GM12878 (cell line): Measurements from ENCODE around the gene MATN4. TPM values are rescaled to one million over a fixed set of nuclear protein-coding genes. Genes with fewer than 3 reads are reported as not detected.

ENCODE experiments used
- ATAC-seq: fragments of 200-7000 bp; cut with Tn5 transposase; 3 replicates; pipeline ENCODE4 v1.9.1; 2020; ENCODE audit warnings: mild to moderate bottlenecking, moderate library complexity
- BruUV-seq: library from RNA; stranded (reverse); fragments of 400-500 nt; replicated peaks from 2 replicates; lab custom pipeline; 2021; lab: Mats Ljungman, UMichigan
- CTCF ChIA-PET: fragments of 300-600 bp; sonication (Branson Sonifier 250); formaldehyde crosslinking; extraction: SDS; loops from one replicate; lab custom pipeline; 2021; ENCODE audit warnings: inconsistent platforms; lab: Yijun Ruan, JAX
- POLR2A ChIA-PET: fragments of 350-600 bp; formaldehyde crosslinking; extraction: SDS; loops from one replicate; lab custom pipeline; 2021; ENCODE audit warnings: inconsistent platforms; lab: Charles Lee
- RAD21 ChIA-PET: fragments of 300-600 bp; sonication (Branson Sonifier 250); formaldehyde crosslinking; loops from one replicate; lab custom pipeline; 2023; ENCODE audit warnings: antibody characterized with exemption; ENCODE audit not compliant: unreplicated experiment; lab: Charles Lee
- SMC1A ChIA-PET: fragments of 300-600 bp; sonication (Branson Sonifier 250); formaldehyde crosslinking; loops from one replicate; lab custom pipeline; 2023; ENCODE audit not compliant: unreplicated experiment, uncharacterized antibody; lab: Charles Lee
- DNase-seq: peaks from one replicate; pipeline ENCODE4 v3.0.0-alpha.2; 2011; ENCODE audit warnings: low read depth, low spot score
- FAIRE-seq: peaks from 3 replicates; lab custom pipeline; 2011; peaks lifted over from hg19 to GRCh38; lab: Jason Lieb, UNC
- H2AFZ ChIP-seq: 2 replicates; pipeline ENCODE4 v1.6.0; 2011; ENCODE audit warnings: low read depth, low read length, control low read depth; ENCODE audit not compliant: control insufficient read depth
- H3K27ac ChIP-seq: 2 replicates; pipeline ENCODE4 v1.5.1; 2011; ENCODE audit warnings: control low read depth; ENCODE audit not compliant: control insufficient read depth, insufficient read depth
- H3K27me3 ChIP-seq, 2 experiments: replicated peaks in 1 of 2; 2 replicates each; pipeline versions ENCODE4 v1.6.0 to v1.6.1; 2011; ENCODE audit warnings: low read length in 1 of 2; ENCODE audit not compliant: control insufficient read depth in 2 of 2, insufficient read depth in 2 of 2
- H3K36me3 ChIP-seq, 2 experiments: 2 replicates each; pipeline ENCODE4 v1.5.1; 2011; ENCODE audit warnings: low read length in 1 of 2; ENCODE audit not compliant: control insufficient read depth in 2 of 2, insufficient read depth in 2 of 2
- H3K4me1 ChIP-seq: 2 replicates; pipeline ENCODE4 v1.6.1; 2011; ENCODE audit warnings: mild to moderate bottlenecking, low read length, moderate library complexity, mixed read lengths; ENCODE audit not compliant: control insufficient read depth, insufficient read depth
- H3K4me2 ChIP-seq: 2 replicates; pipeline ENCODE4 v1.6.0; 2011; ENCODE audit warnings: control low read depth; ENCODE audit not compliant: control insufficient read depth, insufficient read depth
- H3K4me3 ChIP-seq: fragments of 200-600 bp; sonication (generic); 2 replicates; pipeline ENCODE4 v1.5.1; 2016
- H3K79me2 ChIP-seq: 2 replicates; pipeline ENCODE4 v1.6.0; 2011; ENCODE audit warnings: low read length; ENCODE audit not compliant: control insufficient read depth, insufficient read depth
- H3K9ac ChIP-seq: 2 replicates; pipeline ENCODE4 v1.8.0; 2011; ENCODE audit warnings: low read length, control low read depth, mixed read lengths; ENCODE audit not compliant: control insufficient read depth, insufficient read depth
- H3K9me3 ChIP-seq: replicated peaks from 3 replicates; pipeline ENCODE4 v1.5.1; 2011; ENCODE audit warnings: mild to moderate bottlenecking, low read length; ENCODE audit not compliant: control insufficient read depth, insufficient read depth
- H4K20me1 ChIP-seq: 2 replicates; pipeline ENCODE4 v1.6.0; 2011; ENCODE audit not compliant: control insufficient read depth, insufficient read depth
- BCL11A ChIP-seq: IDR thresholded peaks from 2 replicates; pipeline ENCODE4 v1.6.1; 2011; ENCODE audit warnings: low read depth, low read length
- CBFB ChIP-seq: IDR thresholded peaks from 2 replicates; pipeline ENCODE4 v1.6.1; 2016; ENCODE audit warnings: antibody characterized with exemption, low read depth
- CREB1 ChIP-seq: IDR thresholded peaks from 2 replicates; pipeline ENCODE4 v1.6.1; 2012; ENCODE audit warnings: low read depth, mild to moderate bottlenecking, inconsistent platforms
- HDGF ChIP-seq: fragments of 450-650 bp; IDR thresholded peaks from 2 replicates; pipeline ENCODE4 v1.6.1; 2016; ENCODE audit warnings: antibody characterized with exemption
- IRF4 ChIP-seq: IDR thresholded peaks from 2 replicates; pipeline ENCODE4 v1.6.1; 2011; ENCODE audit warnings: low read depth, low read length
- MEF2B ChIP-seq: fragments of 450-650 bp; IDR thresholded peaks from 2 replicates; pipeline ENCODE4 v1.6.1; 2018; ENCODE audit warnings: mild to moderate bottlenecking, moderate library complexity; ENCODE audit not compliant: partially characterized antibody, poor library complexity, severe bottlenecking
- MTA2 ChIP-seq: fragments of 450-650 bp; IDR thresholded peaks from 2 replicates; pipeline ENCODE4 v1.6.1; 2016; ENCODE audit warnings: low read depth, mild to moderate bottlenecking, moderate library complexity
- NFYB ChIP-seq: IDR thresholded peaks from 2 replicates; pipeline ENCODE4 v1.6.1; 2011; ENCODE audit warnings: low read depth, mild to moderate bottlenecking, low read length, improper control_type of control experiment, moderate library complexity; ENCODE audit not compliant: insufficient read depth
- PAX8 ChIP-seq: fragments of 450-650 bp; IDR thresholded peaks from 2 replicates; pipeline ENCODE4 v1.6.1; 2017; ENCODE audit warnings: mild to moderate bottlenecking, moderate library complexity
- PBX3 ChIP-seq: IDR thresholded peaks from 2 replicates; pipeline ENCODE4 v1.6.1; 2011; ENCODE audit warnings: mild to moderate bottlenecking, low read depth, low read length, moderate library complexity; ENCODE audit not compliant: insufficient replicate concordance
- POLR2A ChIP-seq: IDR thresholded peaks from 2 replicates; pipeline ENCODE4 v1.6.1; 2011; ENCODE audit warnings: low read depth, mild to moderate bottlenecking, low read length
- PRDM15 ChIP-seq: fragments of 450-650 bp; formaldehyde crosslinking; IDR thresholded peaks from 2 replicates; pipeline ENCODE4 v1.4.0; 2020; ENCODE audit warnings: mild to moderate bottlenecking, moderate library complexity
- SMC3 ChIP-seq: IDR thresholded peaks from 2 replicates; pipeline ENCODE4 v1.6.1; 2011; ENCODE audit warnings: low read length, improper control_type of control experiment, borderline replicate concordance
- WRNIP1 ChIP-seq: IDR thresholded peaks from 2 replicates; pipeline ENCODE4 v1.6.1; 2011; ENCODE audit warnings: low read depth, low read length, improper control_type of control experiment, borderline replicate concordance
- ZNF24 ChIP-seq: fragments of 450-650 bp; IDR thresholded peaks from 2 replicates; pipeline ENCODE4 v1.6.1; 2017; ENCODE audit warnings: antibody characterized with exemption, mild to moderate bottlenecking
- ZNF384 ChIP-seq: IDR thresholded peaks from 2 replicates; pipeline ENCODE4 v1.6.1; 2012; ENCODE audit warnings: low read depth, mild to moderate bottlenecking, low read length, improper control_type of control experiment, borderline replicate concordance
- ZNF687 ChIP-seq: fragments of 450-650 bp; IDR thresholded peaks from 2 replicates; pipeline ENCODE4 v1.6.1; 2017; ENCODE audit warnings: mild to moderate bottlenecking, moderate library complexity
- WGBS: methylation state at CpG from one replicate; pipeline ENCODE4 v1.1.6; 2016; ENCODE audit warnings: low lambda C conversion rate; ENCODE audit not compliant: insufficient replicate concordance, insufficient coverage; ENCODE audit errors: missing lambda C conversion rate; 5-methylcytosine and 5-hydroxymethylcytosine counted together
- in situ Hi-C: fragments of 300-500 bp; cut with MboI; formaldehyde crosslinking; loops from 9 replicates; pipeline ENCODE4 v1.14.3; 2018; ENCODE audit warnings: mixed read lengths
- intact Hi-C: fragments of 100-400 bp; cut with micrococcal nuclease; formaldehyde crosslinking; loops from one replicate; pipeline ENCODE4 v1.14.2; 2022; ENCODE audit not compliant: unreplicated experiment
- polyA plus RNA-seq, 11 experiments: library from polyadenylated mRNA; depleted of rRNA in 4 of 11; unstranded in 6 of 11; stranded (reverse) in 5 of 11; fragments of >200 nt; fragmentation: Nextera tagmentation in 4 of 11; fragmentation: Illumina TruSeq in 1 of 11; extraction: Ambion mirVana in 4 of 11; extraction: Trizol in 1 of 11; gene quantifications; 1 replicate in 1 of 11; 2 replicates in 10 of 11; pipeline versions ENCODE4 v1.2.1 to v1.2.3, GENCODE V29; 2011 to 2016; ENCODE audit warnings: inconsistent platforms in 2 of 11, missing spikeins in 2 of 11, low read depth in 1 of 11
- total RNA-seq, 4 experiments: library from RNA; depleted of rRNA in 3 of 4; stranded (reverse); fragments of >200 nt in 3 of 4; fragmentation: Illumina TruSeq in 1 of 4; extraction: Trizol in 1 of 4; gene quantifications; 2 replicates each; pipeline versions ENCODE4 v1.2.1 to v1.2.3, GENCODE V29; 2013 to 2021

Gene MATN4
- total and polyA plus RNA-seq, 10 of the 15 experiments (the other 5 are each of a cell fraction or from before 2014, with no cell fraction given), result 0.10 to 0.15 TPM; not detected in 8

- H3K27me3 ChIP-seq, result no peaks in the 10 kb centered on the region
- intact Hi-C loops (no loop called here), in situ Hi-C loops (no loop called here)
- no peak overlapping the region for H3K4me3 ChIP-seq
- no peak overlapping the region for H3K9ac ChIP-seq
- H3K36me3 ChIP-seq, result no peaks in the 10 kb centered on the region; a peak in 1 of 4 replicates
- ChIA-PET POLR2A (no interaction called here), CTCF (interaction anchor here (1.1 to 8.0 kb wide), 6 partner anchors 21 to 112 kb away, joined by 3 to 97 read pairs (median 4); partner anchors contain the start of gene SYS1), RAD21 (interaction anchor here (0.7 kb wide), 1 partner anchor 23 kb away, joined by 3 read pairs; the partner anchor contains the start of gene SDC4), SMC1A (no interaction called here)
- ATAC-seq, result no peak
- no peak for DNase-seq
- H3K4me1 ChIP-seq, result peaks cover 8% of the 10 kb centered on the region
- H3K9me3 ChIP-seq, result no peaks in the 10 kb centered on the region; the same call in 2 of the 3 replicates
- H3K4me2 ChIP-seq, result no peak overlapping the region
- no peaks in the 10 kb centered on the region; the same call in 1 of the 2 replicates for H4K20me1 ChIP-seq
- no peak for FAIRE-seq
- no TSS peak for BruUV-seq
- no peaks in the 10 kb centered on the region for H3K79me2 ChIP-seq
- WGBS, result 27% methylated on average over 6 of the region's 6 CpGs
- no peak overlapping the region for H3K27ac ChIP-seq
- H2AFZ ChIP-seq, result no peak overlapping the region
- TF ChIP-seq PAX8 (no peak), HDGF (no peak), CBFB (no peak), PBX3 (no peak), BCL11A (no peak), NFYB (no peak), ZNF687 (no peak), SMC3 (no peak), ZNF384 (no peak), CREB1 (no peak), POLR2A (no peak), PRDM15 (CRISPR knock-in tag) (no peak), WRNIP1 (no peak), MEF2B (no peak), IRF4 (no peak), ZNF24 (no peak), MTA2 (no peak)
These were observed 17.3 kb upstream of the MATN4 start for GRCh38 chr20:45325371-45325770.
